Chondrocyte (in vitro differentiated cells): Measurements from ENCODE around the gene TRAPPC2B. TPM values are rescaled to one million over a fixed set of nuclear protein-coding genes. Genes with fewer than 3 reads are reported as not detected.

Experiments
- DNase-seq: peaks from one replicate; pipeline ENCODE4 v3.0.0; 2021; ENCODE audit warnings: mixed read lengths, low spot score
- H3K27ac Mint-ChIP-seq: one replicate; pipeline ENCODE4 v1.8.0; 2021; ENCODE audit warnings: mild to moderate bottlenecking, moderate library complexity, mixed read lengths; ENCODE audit not compliant: unreplicated experiment
- H3K27me3 Mint-ChIP-seq: 2 replicates; pipeline ENCODE4 v1.8.0; 2021; ENCODE audit warnings: low read depth, mixed read lengths
- H3K36me3 Mint-ChIP-seq: 2 replicates; pipeline ENCODE4 v1.8.0; 2021; ENCODE audit warnings: low read depth, mixed read lengths
- H3K4me1 Mint-ChIP-seq: 2 replicates; pipeline ENCODE4 v1.8.0; 2021; ENCODE audit warnings: low read depth, mild to moderate bottlenecking, mixed read lengths
- H3K4me3 Mint-ChIP-seq: one replicate; pipeline ENCODE4 v1.8.0; 2021; ENCODE audit warnings: mild to moderate bottlenecking, moderate library complexity, mixed read lengths; ENCODE audit not compliant: unreplicated experiment
- H3K9me3 Mint-ChIP-seq: 2 replicates; pipeline ENCODE4 v1.8.0; 2021; ENCODE audit warnings: low read depth, mixed read lengths
- total RNA-seq: library from RNA; stranded (reverse); gene quantifications from 3 replicates; pipeline ENCODE4 v1.2.1, GENCODE V29; 2021
- TF ChIP-seq, protein P1 (sequence below): fragments of 200-600 bp; sonication (generic); IDR thresholded peaks from 2 replicates; pipeline ENCODE4 v1.5.0; 2021; ENCODE audit warnings: antibody characterized with exemption, mild to moderate bottlenecking, moderate library complexity

TRAPPC2B gene
- total RNA-seq, 1 donor from 2014 or later: 9.9 TPM

GRCh38 chr19:57321116-57321515, 42.2 kb upstream of the TRAPPC2B start:
- H3K4me1 Mint-ChIP-seq: peaks cover 30% of the 10 kb centered on the region
- no peaks in the 10 kb centered on the region for H3K9me3 Mint-ChIP-seq
- peak overlapping the region; percentile 98 for H3K27ac Mint-ChIP-seq
- H3K4me3 Mint-ChIP-seq: peak overlapping the region; percentile 95
- TF ChIP-seq, protein P1, sequence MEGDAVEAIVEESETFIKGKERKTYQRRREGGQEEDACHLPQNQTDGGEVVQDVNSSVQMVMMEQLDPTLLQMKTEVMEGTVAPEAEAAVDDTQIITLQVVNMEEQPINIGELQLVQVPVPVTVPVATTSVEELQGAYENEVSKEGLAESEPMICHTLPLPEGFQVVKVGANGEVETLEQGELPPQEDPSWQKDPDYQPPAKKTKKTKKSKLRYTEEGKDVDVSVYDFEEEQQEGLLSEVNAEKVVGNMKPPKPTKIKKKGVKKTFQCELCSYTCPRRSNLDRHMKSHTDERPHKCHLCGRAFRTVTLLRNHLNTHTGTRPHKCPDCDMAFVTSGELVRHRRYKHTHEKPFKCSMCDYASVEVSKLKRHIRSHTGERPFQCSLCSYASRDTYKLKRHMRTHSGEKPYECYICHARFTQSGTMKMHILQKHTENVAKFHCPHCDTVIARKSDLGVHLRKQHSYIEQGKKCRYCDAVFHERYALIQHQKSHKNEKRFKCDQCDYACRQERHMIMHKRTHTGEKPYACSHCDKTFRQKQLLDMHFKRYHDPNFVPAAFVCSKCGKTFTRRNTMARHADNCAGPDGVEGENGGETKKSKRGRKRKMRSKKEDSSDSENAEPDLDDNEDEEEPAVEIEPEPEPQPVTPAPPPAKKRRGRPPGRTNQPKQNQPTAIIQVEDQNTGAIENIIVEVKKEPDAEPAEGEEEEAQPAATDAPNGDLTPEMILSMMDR: no peak
- no peak for DNase-seq
- H3K36me3 Mint-ChIP-seq: peaks cover 13% of the 10 kb centered on the region
- H3K27me3 Mint-ChIP-seq: peaks cover 2% of the 10 kb centered on the region

DNA sequence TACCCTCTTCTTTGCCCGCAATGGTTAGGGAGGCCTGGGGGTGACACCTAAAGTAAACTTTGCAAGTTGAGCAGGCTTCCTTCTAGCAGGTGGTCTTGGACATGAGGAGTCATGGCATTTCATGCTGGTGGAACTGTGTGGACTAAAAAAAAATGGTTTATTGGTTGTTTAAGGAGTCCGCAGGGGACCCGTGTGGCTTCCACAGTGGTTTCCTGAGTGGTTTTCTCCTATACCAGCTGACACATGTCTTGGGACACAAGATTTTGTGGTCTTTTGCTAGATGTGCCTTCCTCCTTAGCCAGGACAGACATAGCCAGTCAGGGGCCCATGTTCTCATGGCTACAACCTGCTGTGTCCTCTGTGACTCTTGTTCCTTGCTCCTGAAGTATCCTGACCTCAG, 41.6 kb upstream of the TRAPPC2B start:
- no peaks in the 10 kb centered on the region for H3K9me3 Mint-ChIP-seq
- no peak for DNase-seq
- H3K4me1 Mint-ChIP-seq: peaks cover 30% of the 10 kb centered on the region
- peak overlapping the region; percentile 95 for H3K4me3 Mint-ChIP-seq
- peak overlapping the region; percentile 98 for H3K27ac Mint-ChIP-seq
- H3K36me3 Mint-ChIP-seq: peaks cover 18% of the 10 kb centered on the region
- TF ChIP-seq, protein P1: no peak
- H3K27me3 Mint-ChIP-seq: peaks cover under 1% of the 10 kb centered on the region

- Mint-ChIP-seq H3K4me3 (no peak overlapping the region), H3K36me3 (peaks cover 44% of the 10 kb centered on the region), H3K4me1 (peaks cover 25% of the 10 kb centered on the region), H3K9me3 (peaks cover 7% of the 10 kb centered on the region), H3K27me3 (no peaks in the 10 kb centered on the region), H3K27ac (no peak overlapping the region)
- TF ChIP-seq, protein P1: no peak
- DNase-seq: no peak
Observed at GRCh38 chr19:57324992-57325391, 38.4 kb upstream of the TRAPPC2B start.

- Mint-ChIP-seq H3K4me3 (no peak overlapping the region), H3K27me3 (no peaks in the 10 kb centered on the region), H3K27ac (no peak overlapping the region), H3K4me1 (no peaks in the 10 kb centered on the region), H3K36me3 (peaks cover 47% of the 10 kb centered on the region), H3K9me3 (peaks cover 7% of the 10 kb centered on the region)
- no peak for DNase-seq
- TF ChIP-seq, protein P1: no peak
Observed at GRCh38 chr19:57327993-57328392, 35.4 kb upstream of the TRAPPC2B start.

DNA sequence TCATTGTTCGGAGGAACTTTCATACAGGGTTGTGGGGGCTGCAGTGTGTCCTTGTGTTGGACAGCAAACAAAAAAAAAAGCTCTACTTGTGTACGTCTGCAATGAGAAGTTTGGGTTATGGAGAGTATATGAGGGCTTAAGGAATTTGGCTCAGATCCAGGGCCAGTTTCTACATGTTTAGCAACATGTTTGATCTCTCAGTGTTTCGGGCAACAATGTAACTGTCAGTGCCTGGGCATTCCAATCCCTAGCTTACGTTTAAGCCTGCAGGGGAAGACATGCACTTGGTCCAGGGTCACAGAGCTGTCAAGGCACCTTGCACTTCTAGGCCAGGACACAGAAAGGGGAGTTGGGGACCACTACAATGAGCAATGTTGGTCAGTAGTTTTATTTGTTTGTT, 29.2 kb upstream of the TRAPPC2B start:
- H3K27ac Mint-ChIP-seq: no peak overlapping the region
- H3K4me3 Mint-ChIP-seq: no peak overlapping the region
- H3K36me3 Mint-ChIP-seq: peaks cover 10% of the 10 kb centered on the region
- TF ChIP-seq, protein P1: no peak
- no peaks in the 10 kb centered on the region for H3K9me3 Mint-ChIP-seq
- no peak for DNase-seq
- peaks cover 10% of the 10 kb centered on the region for H3K4me1 Mint-ChIP-seq
- H3K27me3 Mint-ChIP-seq: no peaks in the 10 kb centered on the region
